K562 (cell line): ENCODE data around the gene HLCS. TPM values are rescaled to one million over a fixed set of nuclear protein-coding genes. Genes with fewer than 3 reads are reported as not detected.

ENCODE experiments used
- ATAC-seq: fragments of 200-7000 bp; cut with Tn5 transposase; 3 replicates; pipeline ENCODE4 v1.9.1; 2020; ENCODE audit warnings: moderate library complexity
- BruUV-seq: library from RNA; stranded (reverse); fragments of 400-500 nt; replicated peaks from 2 replicates; lab custom pipeline; 2021; lab: Mats Ljungman, UMichigan
- CTCF ChIA-PET: fragments of 300-600 bp; formaldehyde crosslinking; extraction: SDS; loops from one replicate; lab custom pipeline; 2021; ENCODE audit warnings: low intra/inter-chr PET ratio; lab: Yijun Ruan, JAX
- POLR2A ChIA-PET: fragments of 300-600, 350-650 bp; sonication (Branson Sonifier 250); formaldehyde crosslinking; extraction: SDS; loops from one replicate; lab custom pipeline; 2021; ENCODE audit warnings: antibody characterized with exemption, inconsistent platforms; lab: Yijun Ruan, JAX
- DNase-seq, 4 experiments: peaks; one replicate each; pipeline versions ENCODE4 v3.0.0 to v3.0.0-alpha.2; 2011 to 2018; ENCODE audit warnings: low spot score in 3 of 4, mixed read lengths in 3 of 4; ENCODE audit errors: extremely low read depth in 1 of 4
- FAIRE-seq: peaks from 2 replicates; lab custom pipeline; 2011; peaks lifted over from hg19 to GRCh38; lab: Jason Lieb, UNC
- H2AFZ ChIP-seq: 2 replicates; pipeline ENCODE4 v1.6.0; 2011; ENCODE audit warnings: low read depth, low read length, control low read depth, inconsistent platforms
- H3K27ac ChIP-seq: fragments of 200-600 bp; 3 replicates; pipeline ENCODE4 v1.8.0; 2011; ENCODE audit warnings: low read depth, mild to moderate bottlenecking, control low read depth, inconsistent platforms, low read length, moderate library complexity, mixed read lengths; ENCODE audit errors: extremely low read depth
- H3K27me3 ChIP-seq, 2 experiments: fragments of 300-600 bp in 1 of 2; 2 replicates in 1 of 2; 3 replicates in 1 of 2; pipeline versions ENCODE4 v1.6.0 to v1.8.0; 2011; ENCODE audit warnings: inconsistent platforms in 2 of 2, low read length in 2 of 2, mild to moderate bottlenecking in 1 of 2, mixed read lengths in 1 of 2, moderate library complexity in 1 of 2; ENCODE audit not compliant: control insufficient read depth in 2 of 2, insufficient read depth in 2 of 2
- H3K36me3 ChIP-seq: fragments of 300-600 bp; 3 replicates; pipeline ENCODE4 v1.8.0; 2011; ENCODE audit warnings: mild to moderate bottlenecking, low read length, inconsistent platforms; ENCODE audit not compliant: control insufficient read depth, insufficient read depth
- H3K4me1 ChIP-seq, 2 experiments: fragments of 200-600 bp in 1 of 2; replicated peaks in 1 of 2; 2 replicates in 1 of 2; 3 replicates in 1 of 2; pipeline versions ENCODE4 v1.5.1 to v1.8.0; 2011; ENCODE audit warnings: inconsistent platforms in 2 of 2, low read length in 2 of 2, mild to moderate bottlenecking in 1 of 2, mixed read lengths in 1 of 2, moderate library complexity in 1 of 2; ENCODE audit not compliant: control insufficient read depth in 2 of 2, insufficient read depth in 2 of 2
- H3K4me2 ChIP-seq: 2 replicates; pipeline ENCODE4 v1.6.1; 2011; ENCODE audit warnings: low read length, control low read depth, inconsistent platforms, mixed read lengths; ENCODE audit not compliant: insufficient read depth
- H3K4me3 ChIP-seq: fragments of 200-600 bp; sonication (generic), shearing (Covaris generic); 2 replicates; pipeline ENCODE4 v1.5.1; 2016; ENCODE audit warnings: control low read depth, inconsistent platforms
- H3K79me2 ChIP-seq: fragments of 200-600 bp; 3 replicates; pipeline ENCODE4 v1.8.0; 2011; ENCODE audit warnings: low read length, inconsistent platforms; ENCODE audit not compliant: control insufficient read depth, insufficient read depth
- H3K9ac ChIP-seq, 2 experiments: 2 replicates each; pipeline versions ENCODE4 v1.6.0 to v1.6.1; 2011; ENCODE audit warnings: low read depth in 2 of 2, low read length in 2 of 2, control low read depth in 1 of 2, inconsistent platforms in 1 of 2, mild to moderate bottlenecking in 1 of 2, mixed read lengths in 1 of 2; ENCODE audit not compliant: insufficient read depth in 1 of 2
- H3K9me1 ChIP-seq: one replicate; pipeline ENCODE4 v1.6.0; 2011; ENCODE audit warnings: inconsistent platforms, mild to moderate bottlenecking, low read length, moderate library complexity; ENCODE audit not compliant: control insufficient read depth, insufficient read depth
- H3K9me3 ChIP-seq: replicated peaks from 2 replicates; pipeline ENCODE4 v1.5.1; 2011; ENCODE audit warnings: low read depth, low read length, inconsistent platforms; ENCODE audit not compliant: control insufficient read depth, insufficient read depth
- H4K20me1 ChIP-seq: replicated peaks from 2 replicates; pipeline ENCODE4 v1.6.1; 2011; ENCODE audit warnings: low read length, inconsistent platforms, mixed read lengths; ENCODE audit not compliant: control insufficient read depth, insufficient read depth
- E2F3 ChIP-seq: fragments of 250-450 bp; sonication (Bioruptor Pico); IDR thresholded peaks from 2 replicates; pipeline ENCODE4 v1.4.0; 2020; ENCODE audit warnings: mild to moderate bottlenecking
- JUNB ChIP-seq: fragments of 450-650 bp; formaldehyde crosslinking; conservative IDR thresholded peaks from 2 replicates; pipeline ENCODE4 v1.4.0; 2020; ENCODE audit warnings: mild to moderate bottlenecking
- TEAD4 ChIP-seq, 2 experiments: sonication (generic) in 1 of 2; formaldehyde crosslinking in 1 of 2; IDR thresholded peaks; 2 replicates each; pipeline versions ENCODE4 v1.6.1 to v1.8.0; 2012 to 2022; ENCODE audit warnings: borderline replicate concordance in 1 of 2, inconsistent platforms in 1 of 2, low read length in 1 of 2, mild to moderate bottlenecking in 1 of 2, missing genetic modification reagents in 1 of 2
- ZFP1 ChIP-seq: fragments of 450-650 bp; formaldehyde crosslinking; IDR thresholded peaks from 2 replicates; pipeline ENCODE4 v1.4.0; 2020; ENCODE audit warnings: mild to moderate bottlenecking, mixed read lengths
- ZNF140 ChIP-seq: fragments of 250-450 bp; sonication (Bioruptor Pico); IDR thresholded peaks from 2 replicates; pipeline ENCODE4 v1.8.0; 2021; ENCODE audit warnings: moderate library complexity, mild to moderate bottlenecking, inconsistent platforms
- WGBS: fragments of 100-300 bp; shearing (Covaris generic); methylation state at CpG from one replicate; pipeline ENCODE4 v1.1.6; 2016; ENCODE audit warnings: low coverage, mixed read lengths; ENCODE audit not compliant: insufficient coverage; ENCODE audit errors: missing lambda C conversion rate; 5-methylcytosine and 5-hydroxymethylcytosine counted together
- in situ Hi-C: fragments of 300-500 bp; cut with MboI; formaldehyde crosslinking; loops from 4 replicates; pipeline ENCODE4 v1.15.0; 2018; ENCODE audit warnings: inconsistent platforms, mixed read lengths
- intact Hi-C: fragments of 100-400 bp; cut with micrococcal nuclease; formaldehyde crosslinking; loops from 2 replicates; pipeline ENCODE4 v1.14.2; 2022
- polyA plus RNA-seq, 8 experiments: library from polyadenylated mRNA; depleted of rRNA in 4 of 8; stranded (reverse) in 5 of 8; unstranded in 3 of 8; fragments of >200 nt; fragmentation: Nextera tagmentation in 2 of 8; fragmentation: Illumina TruSeq in 1 of 8; extraction: Ambion mirVana in 2 of 8; extraction: Trizol in 1 of 8; gene quantifications; 2 replicates each; pipeline versions ENCODE4 v1.2.1 to v1.2.3, GENCODE V29; 2011 to 2014; ENCODE audit warnings: inconsistent platforms in 1 of 8, missing spikeins in 1 of 8
- total RNA-seq, 7 experiments: library from RNA; depleted of rRNA in 6 of 7; stranded (reverse); fragments of >200 nt in 6 of 7; fragmentation: Illumina TruSeq in 2 of 7; extraction: Trizol in 2 of 7; gene quantifications; 2 replicates each; pipeline versions ENCODE4 v1.2.1 to v1.2.3, GENCODE V29; 2011 to 2021; ENCODE audit warnings: low replicate concordance in 1 of 7

HLCS gene
- total and polyA plus RNA-seq, 9 of the 15 experiments (the other 6 are each of a cell fraction or from before 2014, with no cell fraction given), result 3.0 to 21.5 (median 17.1) TPM

DNA sequence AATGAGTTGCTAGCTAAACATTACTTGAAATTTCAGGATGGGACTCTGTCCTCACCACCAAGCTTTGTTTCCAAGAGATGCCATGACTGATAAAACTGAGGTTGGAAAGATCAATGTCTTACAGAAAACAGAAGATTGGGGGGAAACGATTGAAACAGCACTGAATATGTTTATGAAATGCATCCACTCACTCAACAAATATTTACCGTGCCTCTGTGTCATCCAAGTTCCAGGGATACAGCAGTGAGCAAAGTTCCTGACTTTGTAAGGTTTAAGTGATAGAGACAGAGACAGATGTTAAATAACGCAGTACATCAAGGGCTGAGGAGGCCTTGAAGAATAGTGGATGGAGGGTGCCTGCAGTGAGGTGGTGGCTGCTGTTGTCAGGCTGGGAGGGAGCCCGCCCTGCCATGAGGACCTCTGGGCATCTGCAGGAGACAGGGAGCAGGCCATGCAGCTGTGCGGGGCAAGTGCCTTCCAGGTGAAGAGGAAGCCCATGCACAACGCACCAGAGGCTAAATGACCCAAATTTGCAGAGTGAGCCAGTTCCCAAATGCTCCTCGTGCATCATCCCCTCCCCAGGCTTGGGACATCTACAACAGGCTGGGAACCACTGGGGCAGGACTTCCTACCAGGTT is 108.0 kb downstream of the HLCS start:
- H3K79me2 ChIP-seq, result no peaks in the 10 kb centered on the region
- intact Hi-C loops, result loop anchor here (10.0 kb wide), 1 partner anchor 194 kb away; no protein-coding TSS in a partner anchor
- H3K27ac ChIP-seq, result no peak overlapping the region
- CTCF ChIA-PET, result no interaction called here
- H3K9ac ChIP-seq, result no peak overlapping the region
- no peaks in the 10 kb centered on the region for H3K27me3 ChIP-seq
- peaks cover 2 to 18% of the 10 kb centered on the region in 2 experiments; a peak in 4 of 5 replicates for H3K4me1 ChIP-seq
- POLR2A ChIA-PET, result interaction anchor here (0.7 kb wide), 1 partner anchor 112 kb away, joined by 3 read pairs; no protein-coding TSS in a partner anchor
- 71% methylated on average over 6 of the region's 7 CpGs for WGBS
- BruUV-seq, result no TSS peak
- H3K4me3 ChIP-seq, result no peak overlapping the region
- TF ChIP-seq ZNF140 (CRISPR knock-in tag) (no peak), JUNB (CRISPR knock-in tag) (no peak), E2F3 (CRISPR knock-in tag) (no peak), ZFP1 (CRISPR knock-in tag) (no peak), TEAD4 (IDR thresholded peaks at IDR 0.05; ENCODE audit: low read length) (no peak), TEAD4 (CRISPR knock-in tag; IDR thresholded peaks at IDR 0.05; ENCODE audit: borderline replicate concordance) (no peak)
- TF ChIP-seq, all 486 proteins: peak for 0
- H3K4me2 ChIP-seq, result no peak overlapping the region
- no peak for DNase-seq
- no peaks in the 10 kb centered on the region for H3K9me3 ChIP-seq
- no peak for ATAC-seq
- in situ Hi-C loops, result no loop called here
- no peak for FAIRE-seq
- H2AFZ ChIP-seq, result no peak overlapping the region
- H3K36me3 ChIP-seq, result no peaks in the 10 kb centered on the region
- peaks cover 2% of the 10 kb centered on the region for H3K9me1 ChIP-seq
- no peaks in the 10 kb centered on the region for H4K20me1 ChIP-seq
